Left ventricle myocardium superior (tissue), 1 donor: ENCODE data around the gene HS6ST2. TPM values are rescaled to one million over a fixed set of nuclear protein-coding genes. Genes with fewer than 3 reads are reported as not detected.

ENCODE experiments used
- ATAC-seq: fragments of 200-7000 bp; cut with Tn5 transposase; one replicate; pipeline ENCODE4 v1.9.1; 2020; ENCODE audit warnings: mild to moderate bottlenecking, moderate library complexity
- DNase-seq: peaks from one replicate; pipeline ENCODE4 v3.0.0-alpha.2; 2020
- intact Hi-C: fragments of 100-400 bp; cut with micrococcal nuclease; formaldehyde crosslinking; loops from one replicate; pipeline ENCODE4 v1.11.0; 2022
- total RNA-seq: library from RNA; stranded (reverse); fragmentation: NEBNext Ultra II Directional; extraction: Animal tissue kit (Norgen Biotek cat#: 25700); gene quantifications from one replicate; pipeline ENCODE4 v1.2.1, GENCODE V29; 2021
- donor health status: DM: no; HTN: yes; CAD: no; lungs with severe emphysema.

The HS6ST2 gene
- total RNA-seq, 1 donor from 2014 or later, result not detected

GRCh38 chrX:132860200-132860599 lies 98.2 kb downstream of the HS6ST2 start:
- ATAC-seq (no peak), DNase-seq (no peak)
- intact Hi-C loops, result no loop called here

- DNase-seq (no peak), ATAC-seq (no peak)
- intact Hi-C loops, result no loop called here
Measured at GRCh38 chrX:132858018-132858417, 100.4 kb downstream of the HS6ST2 start.

GRCh38 chrX:132855780-132856341 lies 102.6 kb downstream of the HS6ST2 start:
- ATAC-seq (no peak), DNase-seq (no peak)
- intact Hi-C loops, result no loop called here

- DNase-seq (no peak), ATAC-seq (no peak)
- intact Hi-C loops, result no loop called here
Measured at GRCh38 chrX:132853040-132853439, 105.4 kb downstream of the HS6ST2 start.

GRCh38 chrX:132848296-132848970 lies 110.0 kb downstream of the HS6ST2 start:
- ATAC-seq, result no peak
- DNase-seq, result no peak
- intact Hi-C loops, result no loop called here

GRCh38 chrX:132843363-132843762 lies 115.1 kb downstream of the HS6ST2 start:
- no peak for ATAC-seq

GRCh38 chrX:132842460-132843238 lies 115.8 kb downstream of the HS6ST2 start:
- DNase-seq (no peak), ATAC-seq (peak; percentile 72)
- intact Hi-C loops, result no loop called here

More at GRCh38 chrX:132843363-132843762, 115.1 kb downstream of the HS6ST2 start:
- intact Hi-C loops, result no loop called here
- no peak for DNase-seq

- DNase-seq (no peak), ATAC-seq (no peak)
- intact Hi-C loops, result no loop called here
Measured at GRCh38 chrX:132837967-132838366, 120.5 kb downstream of the HS6ST2 start.

- no peak for ATAC-seq
- intact Hi-C loops, result no loop called here
- no peak for DNase-seq
Measured at GRCh38 chrX:132837126-132837525, 121.3 kb downstream of the HS6ST2 start.

GRCh38 chrX:132836471-132836870 lies 122.0 kb downstream of the HS6ST2 start:
- DNase-seq, result no peak
- intact Hi-C loops, result no loop called here
- ATAC-seq, result no peak

GRCh38 chrX:132834741-132835140 lies 123.7 kb downstream of the HS6ST2 start:
- ATAC-seq (no peak), DNase-seq (no peak)
- intact Hi-C loops, result no loop called here

GRCh38 chrX:132834109-132834508 lies 124.3 kb downstream of the HS6ST2 start:
- intact Hi-C loops, result no loop called here
- no peak for ATAC-seq
- DNase-seq, result no peak

GRCh38 chrX:132833373-132833772 lies 125.1 kb downstream of the HS6ST2 start:
- no peak for ATAC-seq
- intact Hi-C loops, result no loop called here

GRCh38 chrX:132831336-132831973 lies 127.0 kb downstream of the HS6ST2 start:
- intact Hi-C loops, result no loop called here
- DNase-seq (no peak), ATAC-seq (peak; percentile 39)

More at GRCh38 chrX:132833373-132833772, 125.1 kb downstream of the HS6ST2 start:
- DNase-seq, result no peak

GRCh38 chrX:132822634-132823012 lies 135.8 kb downstream of the HS6ST2 start:
- intact Hi-C loops, result no loop called here
- ATAC-seq, result no peak
- DNase-seq, result no peak

GRCh38 chrX:132821974-132822633 lies 136.3 kb downstream of the HS6ST2 start:
- no peak for DNase-seq
- ATAC-seq, result no peak
- intact Hi-C loops, result no loop called here

GRCh38 chrX:132820675-132821074 lies 137.8 kb downstream of the HS6ST2 start:
- intact Hi-C loops, result no loop called here
- no peak for ATAC-seq
- DNase-seq, result no peak

GRCh38 chrX:132819711-132820264 lies 138.6 kb downstream of the HS6ST2 start:
- DNase-seq, result no peak
- intact Hi-C loops, result no loop called here
- no peak for ATAC-seq

- DNase-seq (no peak), ATAC-seq (no peak)
- intact Hi-C loops, result no loop called here
Measured at GRCh38 chrX:132818638-132819037, 139.8 kb downstream of the HS6ST2 start.
